ENCODE measurements around the gene FAM98A. TPM values are rescaled to one million over a fixed set of nuclear protein-coding genes. Genes with fewer than 3 reads are reported as not detected.

FAM98A gene
- total RNA-seq, 4 donors from 2014 or later: 17.3 to 31.5 (median 26.2) TPM

- intact Hi-C loops (cut with DNase I): no loop called here
- WGBS, 2 donors: 92 to 98% methylated on average over 7 of the region's 7 CpGs
- no peak for DNase-seq
- H3K9me3 ChIP-seq: no peaks in the 10 kb centered on the region
- no peaks in the 10 kb centered on the region for H3K36me3 ChIP-seq
- peaks cover 0 to 11% (median 0%) of the 10 kb centered on the region in 3 donors for H3K4me1 ChIP-seq
- no peak overlapping the region for H3K4me3 ChIP-seq
- no peak for TF ChIP-seq POLR2A (IDR thresholded peaks at IDR 0.05)
- no peak for TF ChIP-seq CTCF (IDR thresholded peaks at IDR 0.05)
- no peak overlapping the region for H3K27ac ChIP-seq
- H3K27me3 ChIP-seq: no peaks in the 10 kb centered on the region
Observed at GRCh38 chr2:33606622-33607021, 7.5 kb upstream of the FAM98A start.

- intact Hi-C loops (cut with DNase I): no loop called here
- H3K36me3 ChIP-seq: no peaks in the 10 kb centered on the region
- no peak overlapping the region for H3K4me3 ChIP-seq
- no peak overlapping the region for H3K27ac ChIP-seq
- H3K27me3 ChIP-seq: no peaks in the 10 kb centered on the region
- TF ChIP-seq POLR2A (IDR thresholded peaks at IDR 0.05) (no peak), CTCF (IDR thresholded peaks at IDR 0.05) (no peak)
- WGBS, 2 donors: 77 to 88% methylated on average over 1 to 4 of the region's 4 CpGs
- peaks cover 0 to 11% (median 0%) of the 10 kb centered on the region in 3 donors for H3K4me1 ChIP-seq
- no peaks in the 10 kb centered on the region for H3K9me3 ChIP-seq
- DNase-seq: no peak
Observed at GRCh38 chr2:33606100-33606499, 7.0 kb upstream of the FAM98A start.

GRCh38 chr2:33605056-33605455 lies 6.0 kb upstream of the FAM98A start:
- H3K36me3 ChIP-seq: no peaks in the 10 kb centered on the region
- no peaks in the 10 kb centered on the region for H3K27me3 ChIP-seq
- intact Hi-C loops (cut with DNase I): no loop called here
- TF ChIP-seq POLR2A (IDR thresholded peaks at IDR 0.05) (no peak), CTCF (IDR thresholded peaks at IDR 0.05) (no peak)
- H3K4me1 ChIP-seq: peaks cover 0 to 13% (median 0%) of the 10 kb centered on the region in 3 donors
- peak overlapping the region in 3 of 4 donors; percentile 13 to 47 (median 17) for H3K27ac ChIP-seq
- H3K4me3 ChIP-seq: no peak overlapping the region
- no peaks in the 10 kb centered on the region for H3K9me3 ChIP-seq
- WGBS, 2 donors: 46 to 55% methylated on average over 6 of the region's 6 CpGs
- DNase-seq: no peak

- no peaks in the 10 kb centered on the region for H3K36me3 ChIP-seq
- intact Hi-C loops (cut with DNase I): no loop called here
- no peaks in the 10 kb centered on the region for H3K9me3 ChIP-seq
- peaks cover 0 to 19% (median 0%) of the 10 kb centered on the region in 3 donors for H3K4me1 ChIP-seq
- no peak for DNase-seq
- no peak for TF ChIP-seq POLR2A (IDR thresholded peaks at IDR 0.05)
- TF ChIP-seq CTCF (IDR thresholded peaks at IDR 0.05): no peak
- 68 to 71% methylated on average over 3 of the region's 3 CpGs for WGBS, 2 donors
- H3K27me3 ChIP-seq: no peaks in the 10 kb centered on the region
- H3K27ac ChIP-seq: no peak overlapping the region
- no peak overlapping the region for H3K4me3 ChIP-seq
Observed at GRCh38 chr2:33603416-33603815, 4.3 kb upstream of the FAM98A start.

DNA sequence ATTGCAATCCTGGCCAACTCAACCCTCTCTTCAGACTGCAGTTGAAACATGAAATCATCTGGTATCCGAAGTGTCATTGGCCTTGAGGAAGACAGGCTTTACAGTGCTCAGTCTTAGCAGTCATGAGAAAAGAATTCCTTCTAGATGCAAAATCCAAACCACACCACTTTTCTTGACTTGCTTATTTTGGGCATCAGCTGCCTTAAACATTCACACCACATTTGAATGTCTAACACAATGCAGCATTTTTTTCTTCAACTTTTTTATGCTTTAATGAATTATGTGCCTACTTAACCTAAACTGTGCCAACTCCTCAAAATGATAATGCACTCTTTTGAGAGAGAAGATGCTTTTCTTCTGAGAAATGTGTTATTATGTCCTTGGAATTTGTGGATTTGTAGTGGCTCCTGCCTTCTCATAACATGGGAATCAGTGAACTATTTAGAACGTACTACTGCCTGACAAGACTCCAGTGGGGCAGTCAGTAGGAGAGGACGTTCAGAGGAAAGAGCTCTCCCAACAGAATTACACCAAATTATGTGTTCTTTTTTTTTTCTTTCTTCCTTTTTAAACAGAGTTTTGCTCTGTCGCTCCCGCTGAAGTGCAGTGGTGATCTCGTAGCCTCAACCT lies 3.2 kb upstream of the FAM98A start:
- TF ChIP-seq POLR2A (IDR thresholded peaks at IDR 0.05) (no peak), CTCF (IDR thresholded peaks at IDR 0.05) (no peak)
- no peak overlapping the region for H3K27ac ChIP-seq
- H3K4me1 ChIP-seq: peaks cover 0 to 30% (median 9%) of the 10 kb centered on the region in 3 donors
- H3K27me3 ChIP-seq: no peaks in the 10 kb centered on the region
- DNase-seq: no peak
- intact Hi-C loops (cut with DNase I): no loop called here
- H3K36me3 ChIP-seq: no peaks in the 10 kb centered on the region
- WGBS, 2 donors: 80 to 86% methylated on average over 6 of the region's 6 CpGs
- no peak overlapping the region for H3K4me3 ChIP-seq
- no peaks in the 10 kb centered on the region for H3K9me3 ChIP-seq

All from esophagus squamous epithelium (tissue), 5 donors.